ENCODE measurements around the gene ZNF484.
"Not testable (repeated sequence)": the region's sequence is repeated elsewhere in the genome, so short reads cannot be mapped to it uniquely, and the experiment has no call there.

Gene ZNF484

DNA sequence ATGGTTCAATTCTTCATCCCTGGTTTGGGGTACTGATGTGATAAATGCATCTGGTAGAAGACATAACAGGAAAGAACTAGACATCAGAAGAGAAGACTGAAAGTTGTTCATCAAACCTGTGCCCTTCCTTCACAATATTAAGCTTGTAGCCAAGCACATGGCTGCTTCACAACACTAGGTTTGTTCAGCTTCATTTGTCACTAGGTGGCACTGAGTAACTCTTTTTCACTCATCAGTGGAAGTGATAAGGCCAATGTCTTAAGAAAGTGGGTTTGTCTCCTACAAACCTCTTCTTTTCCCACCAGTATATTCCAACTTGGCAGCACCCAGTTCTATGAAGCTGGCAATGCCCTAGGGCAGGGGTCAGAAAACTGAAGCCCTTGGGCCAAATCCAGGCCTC is 26.9 kb downstream of the ZNF484 start:
- Histone ChIP-seq H3K36me3 (ENCODE audit: low read length) (peaks cover 41% of the 10 kb centered on the region), H3K4me3 (ENCODE audit: insufficient read depth, low read length, poor library complexity, severe bottlenecking) (no peak overlapping the region), H2AFZ (ENCODE audit: low read depth, low read length, severe bottlenecking) (no peak overlapping the region), H3K27me3 (ENCODE audit: low read length) (no peaks in the 10 kb centered on the region), H4K20me1 (ENCODE audit: low read depth, low read length) (no peaks in the 10 kb centered on the region), H3F3A (ENCODE audit: insufficient read depth) (no peaks in the 10 kb centered on the region), H3K9ac (ENCODE audit: low read length) (no peak overlapping the region), H3K4me2 (ENCODE audit: low read depth, low read length, poor library complexity, severe bottlenecking) (no peak overlapping the region), H3K79me2 (ENCODE audit: insufficient read depth, low read length) (no peaks in the 10 kb centered on the region), H3K9me2 (replicated peaks; ENCODE audit: insufficient read depth, low read length) (no peaks in the 10 kb centered on the region), H3K9me3 (ENCODE audit: insufficient read depth, low read length) (peaks cover 27% of the 10 kb centered on the region), H3K27ac (ENCODE audit: low read depth, low read length) (no peak overlapping the region)
- no peak for TF ChIP-seq EZH2phosphoT487 (conservative IDR thresholded peaks at IDR 0.05; ENCODE audit: low read length)

DNA sequence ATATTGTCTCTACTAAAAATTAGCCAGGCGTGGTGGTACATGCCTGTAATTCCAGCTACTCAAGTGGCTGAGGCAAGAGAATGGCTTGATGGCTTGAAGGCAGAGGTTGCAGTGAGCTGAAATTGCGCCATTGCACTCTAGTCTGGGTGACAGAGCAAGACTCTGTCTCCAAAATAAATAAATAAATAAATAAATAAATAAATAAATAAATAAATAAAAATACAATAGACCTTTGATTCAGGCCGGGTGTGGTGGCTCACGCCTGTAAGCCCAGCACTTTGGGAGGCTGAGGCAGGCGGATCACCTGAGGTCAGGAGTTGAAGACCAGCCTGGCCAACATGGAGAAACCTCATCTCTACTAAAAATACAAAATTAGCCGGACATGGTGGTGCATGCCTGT is 29.1 kb downstream of the ZNF484 start:
- H3K27me3 ChIP-seq (ENCODE audit: low read length); H3K9me2 ChIP-seq (replicated peaks; ENCODE audit: insufficient read depth, low read length); H3K4me3 ChIP-seq (ENCODE audit: insufficient read depth, low read length, poor library complexity, severe bottlenecking); H3K9ac ChIP-seq (ENCODE audit: low read length); H4K20me1 ChIP-seq (ENCODE audit: low read depth, low read length); H3K27ac ChIP-seq (ENCODE audit: low read depth, low read length); H2AFZ ChIP-seq (ENCODE audit: low read depth, low read length, severe bottlenecking); H3K79me2 ChIP-seq (ENCODE audit: insufficient read depth, low read length); H3F3A ChIP-seq (ENCODE audit: insufficient read depth); H3K4me2 ChIP-seq (ENCODE audit: low read depth, low read length, poor library complexity, severe bottlenecking): not testable (repeated sequence)
- Histone ChIP-seq H3K36me3 (ENCODE audit: low read length) (peaks cover 50% of the 10 kb centered on the region), H3K9me3 (ENCODE audit: insufficient read depth, low read length) (peaks cover 38% of the 10 kb centered on the region)

DNA sequence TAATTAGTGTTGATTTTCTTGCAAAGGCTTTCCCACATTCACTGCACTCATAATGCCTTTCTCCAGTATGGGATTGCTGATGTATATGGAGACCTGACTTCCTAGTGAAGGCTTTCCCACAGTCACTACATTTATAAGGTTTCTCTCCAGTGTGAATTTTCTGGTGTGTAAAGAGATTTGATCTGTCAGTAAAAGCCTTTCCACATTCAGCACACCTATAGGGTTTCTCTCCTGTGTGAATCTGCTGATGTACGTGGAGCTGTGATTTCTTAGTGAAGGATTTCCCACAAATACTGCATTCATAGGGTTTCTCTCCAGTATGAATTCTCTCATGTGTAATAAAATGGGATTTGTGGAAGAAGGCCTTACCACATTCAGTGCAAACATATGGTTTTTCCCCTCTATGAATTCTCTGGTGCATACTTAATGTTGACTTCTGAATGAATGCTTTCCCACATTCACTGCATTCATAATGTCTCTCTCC is 31.1 kb downstream of the ZNF484 start:
- Histone ChIP-seq H3K79me2 (ENCODE audit: insufficient read depth, low read length) (no peaks in the 10 kb centered on the region), H3K9me3 (ENCODE audit: insufficient read depth, low read length) (peaks cover 38% of the 10 kb centered on the region), H3K4me2 (ENCODE audit: low read depth, low read length, poor library complexity, severe bottlenecking) (no peak overlapping the region), H3K9me2 (replicated peaks; ENCODE audit: insufficient read depth, low read length) (no peaks in the 10 kb centered on the region), H3F3A (ENCODE audit: insufficient read depth) (no peaks in the 10 kb centered on the region), H3K27me3 (ENCODE audit: low read length) (no peaks in the 10 kb centered on the region), H2AFZ (ENCODE audit: low read depth, low read length, severe bottlenecking) (no peak overlapping the region), H3K36me3 (ENCODE audit: low read length) (peaks cover 50% of the 10 kb centered on the region), H4K20me1 (ENCODE audit: low read depth, low read length) (no peaks in the 10 kb centered on the region), H3K9ac (ENCODE audit: low read length) (no peak overlapping the region), H3K27ac (ENCODE audit: low read depth, low read length) (no peak overlapping the region), H3K4me3 (ENCODE audit: insufficient read depth, low read length, poor library complexity, severe bottlenecking) (no peak overlapping the region)
- TF ChIP-seq EZH2phosphoT487 (conservative IDR thresholded peaks at IDR 0.05; ENCODE audit: low read length), result no peak
- TF ChIP-seq, protein P1, sequence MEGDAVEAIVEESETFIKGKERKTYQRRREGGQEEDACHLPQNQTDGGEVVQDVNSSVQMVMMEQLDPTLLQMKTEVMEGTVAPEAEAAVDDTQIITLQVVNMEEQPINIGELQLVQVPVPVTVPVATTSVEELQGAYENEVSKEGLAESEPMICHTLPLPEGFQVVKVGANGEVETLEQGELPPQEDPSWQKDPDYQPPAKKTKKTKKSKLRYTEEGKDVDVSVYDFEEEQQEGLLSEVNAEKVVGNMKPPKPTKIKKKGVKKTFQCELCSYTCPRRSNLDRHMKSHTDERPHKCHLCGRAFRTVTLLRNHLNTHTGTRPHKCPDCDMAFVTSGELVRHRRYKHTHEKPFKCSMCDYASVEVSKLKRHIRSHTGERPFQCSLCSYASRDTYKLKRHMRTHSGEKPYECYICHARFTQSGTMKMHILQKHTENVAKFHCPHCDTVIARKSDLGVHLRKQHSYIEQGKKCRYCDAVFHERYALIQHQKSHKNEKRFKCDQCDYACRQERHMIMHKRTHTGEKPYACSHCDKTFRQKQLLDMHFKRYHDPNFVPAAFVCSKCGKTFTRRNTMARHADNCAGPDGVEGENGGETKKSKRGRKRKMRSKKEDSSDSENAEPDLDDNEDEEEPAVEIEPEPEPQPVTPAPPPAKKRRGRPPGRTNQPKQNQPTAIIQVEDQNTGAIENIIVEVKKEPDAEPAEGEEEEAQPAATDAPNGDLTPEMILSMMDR (IDR thresholded peaks at IDR 0.05; ENCODE audit: insufficient read depth, low read length, poor library complexity, severe bottlenecking), result no peak

DNA sequence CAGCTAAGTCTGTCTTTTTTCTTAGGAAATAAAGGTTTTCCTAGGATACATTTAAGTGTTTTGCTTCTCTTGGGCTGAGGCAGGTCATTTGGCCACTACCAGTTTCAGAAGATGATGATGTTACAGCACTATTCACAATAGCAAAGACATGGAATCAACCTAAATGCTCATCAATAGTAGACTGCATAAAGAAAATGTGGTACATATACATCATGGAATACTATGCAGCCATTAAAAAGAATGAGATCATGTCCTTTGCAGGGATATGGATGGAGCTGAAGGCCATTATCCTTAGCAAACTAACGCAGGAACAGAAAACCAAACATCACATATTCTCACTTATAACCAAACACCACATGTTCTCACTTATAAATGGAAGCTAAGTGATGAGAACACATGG is 39.4 kb downstream of the ZNF484 start:
- not testable (repeated sequence) for H3K79me2 ChIP-seq (ENCODE audit: insufficient read depth, low read length); H3K27me3 ChIP-seq (ENCODE audit: low read length); H3K9me2 ChIP-seq (replicated peaks; ENCODE audit: insufficient read depth, low read length); H3K4me3 ChIP-seq (ENCODE audit: insufficient read depth, low read length, poor library complexity, severe bottlenecking); H3K9ac ChIP-seq (ENCODE audit: low read length); H3K27ac ChIP-seq (ENCODE audit: low read depth, low read length); H4K20me1 ChIP-seq (ENCODE audit: low read depth, low read length); H3F3A ChIP-seq (ENCODE audit: insufficient read depth); H3K36me3 ChIP-seq (ENCODE audit: low read length); H2AFZ ChIP-seq (ENCODE audit: low read depth, low read length, severe bottlenecking); H3K4me2 ChIP-seq (ENCODE audit: low read depth, low read length, poor library complexity, severe bottlenecking); H3K9me3 ChIP-seq (ENCODE audit: insufficient read depth, low read length)

DNA sequence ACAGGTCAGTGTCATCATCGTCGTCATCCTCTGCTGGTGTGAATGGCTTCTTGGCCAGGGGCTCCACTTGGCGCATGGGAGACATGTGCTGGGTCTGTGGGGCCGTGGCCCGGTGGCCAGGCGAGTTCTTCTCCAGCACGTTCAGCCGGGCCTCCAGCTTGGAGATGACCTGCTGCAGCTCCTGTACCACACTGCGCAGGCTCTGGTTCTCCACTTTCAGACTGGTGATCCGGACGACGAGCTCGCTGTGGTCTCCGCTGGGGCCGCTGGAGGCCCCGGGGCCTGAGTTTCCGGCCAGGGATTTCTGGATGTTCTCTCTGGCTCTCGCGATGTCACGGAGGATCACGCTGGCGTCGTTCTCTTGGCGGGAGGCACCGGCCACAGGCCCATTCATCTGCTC is 40.6 kb downstream of the ZNF484 start:
- no peaks in the 10 kb centered on the region for H3K79me2 ChIP-seq (ENCODE audit: insufficient read depth, low read length)
- 0 out of 2 replicates have a peak, but pooled peaks cover 4% of the 10 kb centered on the region for H3F3A ChIP-seq (ENCODE audit: insufficient read depth)
- H3K27ac ChIP-seq (ENCODE audit: low read depth, low read length), result no peak overlapping the region
- no peaks in the 10 kb centered on the region for H3K27me3 ChIP-seq (ENCODE audit: low read length)
- no peak overlapping the region for H3K4me2 ChIP-seq (ENCODE audit: low read depth, low read length, poor library complexity, severe bottlenecking)
- H3K9me2 ChIP-seq (replicated peaks; ENCODE audit: insufficient read depth, low read length), result no peaks in the 10 kb centered on the region
- no peak overlapping the region for H3K4me3 ChIP-seq (ENCODE audit: insufficient read depth, low read length, poor library complexity, severe bottlenecking)
- peaks cover 4% of the 10 kb centered on the region; the same call in 1 of the 2 replicates for H3K9me3 ChIP-seq (ENCODE audit: insufficient read depth, low read length)
- H2AFZ ChIP-seq (ENCODE audit: low read depth, low read length, severe bottlenecking), result no peak overlapping the region
- H3K9ac ChIP-seq (ENCODE audit: low read length), result no peak overlapping the region
- no peak for TF ChIP-seq EZH2phosphoT487 (conservative IDR thresholded peaks at IDR 0.05; ENCODE audit: low read length)
- TF ChIP-seq, protein P1 (IDR thresholded peaks at IDR 0.05; ENCODE audit: insufficient read depth, low read length, poor library complexity, severe bottlenecking), result no peak
- H4K20me1 ChIP-seq (ENCODE audit: low read depth, low read length), result no peaks in the 10 kb centered on the region
- H3K36me3 ChIP-seq (ENCODE audit: low read length), result no peaks in the 10 kb centered on the region

All from SU-DHL-6 (cell line).